Prostate gland (tissue), 2 donors: ENCODE data around the gene RGS3.

ENCODE experiments used
- POLR2AphosphoS5 ChIP-seq: sonication (generic); formaldehyde crosslinking; IDR thresholded peaks from one replicate; pipeline ENCODE4 v1.6.1; 2017; ENCODE audit warnings: antibody characterized with exemption
- TF ChIP-seq, protein P1 (sequence below), 4 experiments: fragments of 200-600 bp in 2 of 4; fragments of 450-650 bp in 2 of 4; sonication (generic) in 2 of 4; IDR thresholded peaks; 1 replicate in 3 of 4; 2 replicates in 1 of 4; pipeline ENCODE4 v1.5.1; 2016 to 2019; ENCODE audit warnings: antibody characterized with exemption in 4 of 4, mild to moderate bottlenecking in 2 of 4, moderate library complexity in 2 of 4

DNA sequence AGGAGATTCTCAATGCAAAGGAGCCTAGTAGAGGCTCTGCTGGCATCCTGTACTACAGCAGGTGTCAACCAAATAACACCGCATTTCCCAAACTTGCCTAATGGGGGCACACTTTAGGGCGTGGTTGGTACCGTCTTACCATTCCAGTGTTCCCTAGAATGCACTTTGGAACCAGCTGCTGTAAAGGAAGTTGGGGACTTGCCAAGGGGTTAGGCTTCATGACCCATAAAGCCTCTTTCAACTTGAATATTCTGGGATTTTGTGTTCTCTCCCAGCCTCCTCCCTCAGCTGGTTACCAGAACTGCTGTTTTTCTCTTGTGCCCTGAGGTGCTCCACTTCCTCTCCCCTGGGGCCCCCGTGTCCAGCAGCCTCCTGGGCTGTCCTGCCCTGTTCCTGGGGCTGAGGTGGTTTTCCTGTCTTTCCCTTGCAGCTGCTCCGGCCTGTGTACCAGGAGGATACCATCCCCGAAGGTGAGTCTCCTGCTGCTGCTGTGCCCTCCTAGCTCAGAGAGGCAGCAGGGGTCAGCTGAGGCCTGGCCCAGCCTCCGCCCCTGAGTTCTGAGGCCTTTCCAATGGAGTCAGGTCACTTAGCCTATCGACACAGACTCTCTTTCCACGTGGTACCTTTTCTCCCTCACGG, 44.7 kb downstream of the RGS3 start:
- TF ChIP-seq, protein P1, sequence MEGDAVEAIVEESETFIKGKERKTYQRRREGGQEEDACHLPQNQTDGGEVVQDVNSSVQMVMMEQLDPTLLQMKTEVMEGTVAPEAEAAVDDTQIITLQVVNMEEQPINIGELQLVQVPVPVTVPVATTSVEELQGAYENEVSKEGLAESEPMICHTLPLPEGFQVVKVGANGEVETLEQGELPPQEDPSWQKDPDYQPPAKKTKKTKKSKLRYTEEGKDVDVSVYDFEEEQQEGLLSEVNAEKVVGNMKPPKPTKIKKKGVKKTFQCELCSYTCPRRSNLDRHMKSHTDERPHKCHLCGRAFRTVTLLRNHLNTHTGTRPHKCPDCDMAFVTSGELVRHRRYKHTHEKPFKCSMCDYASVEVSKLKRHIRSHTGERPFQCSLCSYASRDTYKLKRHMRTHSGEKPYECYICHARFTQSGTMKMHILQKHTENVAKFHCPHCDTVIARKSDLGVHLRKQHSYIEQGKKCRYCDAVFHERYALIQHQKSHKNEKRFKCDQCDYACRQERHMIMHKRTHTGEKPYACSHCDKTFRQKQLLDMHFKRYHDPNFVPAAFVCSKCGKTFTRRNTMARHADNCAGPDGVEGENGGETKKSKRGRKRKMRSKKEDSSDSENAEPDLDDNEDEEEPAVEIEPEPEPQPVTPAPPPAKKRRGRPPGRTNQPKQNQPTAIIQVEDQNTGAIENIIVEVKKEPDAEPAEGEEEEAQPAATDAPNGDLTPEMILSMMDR (IDR thresholded peaks at IDR 0.05), result no peak
- TF ChIP-seq POLR2AphosphoS5, result no peak
